ENCODE data around the gene KRTAP10-12.

DNA sequence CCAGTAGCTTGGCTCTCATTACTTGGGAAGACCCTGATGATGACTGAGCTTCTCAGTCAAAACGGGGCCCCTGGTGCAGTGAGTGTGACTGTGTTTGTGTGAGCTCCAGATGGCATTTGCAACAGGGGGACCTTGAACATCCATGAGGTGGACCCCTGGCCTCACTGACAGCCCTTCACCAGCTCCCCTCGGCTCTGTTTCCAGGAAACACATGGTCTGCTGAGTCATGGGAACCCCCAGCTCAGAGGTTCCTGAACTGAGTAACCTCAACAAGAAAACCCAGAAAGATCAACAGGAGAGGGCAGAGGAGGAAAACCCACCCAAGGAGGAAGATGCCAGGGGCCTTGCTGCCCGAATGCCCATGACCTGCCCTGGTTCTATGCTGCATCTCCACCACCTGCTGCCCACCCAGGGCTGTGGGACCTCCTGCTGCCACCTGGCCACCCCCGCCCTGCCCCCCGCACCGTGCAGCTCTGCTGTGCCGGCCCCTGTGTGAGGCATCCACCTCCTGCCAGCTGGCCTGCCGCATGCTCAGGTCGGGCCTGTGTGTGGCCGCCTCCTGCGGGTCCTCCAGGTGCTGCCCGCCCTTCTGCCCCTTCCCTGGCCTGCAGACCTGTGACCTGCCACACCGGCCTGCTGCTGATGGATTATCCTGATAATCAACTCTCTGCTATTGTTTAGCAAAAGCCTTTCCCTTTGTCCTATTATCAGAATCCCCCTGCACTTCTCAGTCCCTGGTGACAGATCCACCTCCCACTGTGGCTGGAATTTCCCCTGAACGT lies 10.8 kb upstream of the KRTAP10-12 start:
- TF ChIP-seq, protein P1, sequence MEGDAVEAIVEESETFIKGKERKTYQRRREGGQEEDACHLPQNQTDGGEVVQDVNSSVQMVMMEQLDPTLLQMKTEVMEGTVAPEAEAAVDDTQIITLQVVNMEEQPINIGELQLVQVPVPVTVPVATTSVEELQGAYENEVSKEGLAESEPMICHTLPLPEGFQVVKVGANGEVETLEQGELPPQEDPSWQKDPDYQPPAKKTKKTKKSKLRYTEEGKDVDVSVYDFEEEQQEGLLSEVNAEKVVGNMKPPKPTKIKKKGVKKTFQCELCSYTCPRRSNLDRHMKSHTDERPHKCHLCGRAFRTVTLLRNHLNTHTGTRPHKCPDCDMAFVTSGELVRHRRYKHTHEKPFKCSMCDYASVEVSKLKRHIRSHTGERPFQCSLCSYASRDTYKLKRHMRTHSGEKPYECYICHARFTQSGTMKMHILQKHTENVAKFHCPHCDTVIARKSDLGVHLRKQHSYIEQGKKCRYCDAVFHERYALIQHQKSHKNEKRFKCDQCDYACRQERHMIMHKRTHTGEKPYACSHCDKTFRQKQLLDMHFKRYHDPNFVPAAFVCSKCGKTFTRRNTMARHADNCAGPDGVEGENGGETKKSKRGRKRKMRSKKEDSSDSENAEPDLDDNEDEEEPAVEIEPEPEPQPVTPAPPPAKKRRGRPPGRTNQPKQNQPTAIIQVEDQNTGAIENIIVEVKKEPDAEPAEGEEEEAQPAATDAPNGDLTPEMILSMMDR (IDR thresholded peaks at IDR 0.05; ENCODE audit: low read depth, low read length): no peak
- TF ChIP-seq POLR2A (IDR thresholded peaks at IDR 0.05; ENCODE audit: extremely low read depth, insufficient read length): no peak
- TF ChIP-seq, protein P2, sequence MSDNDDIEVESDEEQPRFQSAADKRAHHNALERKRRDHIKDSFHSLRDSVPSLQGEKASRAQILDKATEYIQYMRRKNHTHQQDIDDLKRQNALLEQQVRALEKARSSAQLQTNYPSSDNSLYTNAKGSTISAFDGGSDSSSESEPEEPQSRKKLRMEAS (IDR thresholded peaks at IDR 0.05; ENCODE audit: low read depth, low read length): no peak

All from NB4 (cell line).